HepG2 (cell line): ENCODE results near the gene MAPK12. TPM values are rescaled to one million over a fixed set of nuclear protein-coding genes. Genes with fewer than 3 reads are reported as not detected.

Experiments
- AGO2 ChIP-seq: fragments of 200-400 bp; formaldehyde crosslinking; optimal IDR thresholded peaks from 2 replicates; pipeline ENCODE3; 2017; ENCODE audit warnings: mild to moderate bottlenecking, low read depth, low read length, moderate library complexity
- CCAR2 ChIP-seq: fragments of 200-400 bp; formaldehyde crosslinking; optimal IDR thresholded peaks from 2 replicates; pipeline ENCODE3; 2018; ENCODE audit warnings: low read depth, mild to moderate bottlenecking, low read length, moderate library complexity
- JUND ChIP-seq: sonication (generic); formaldehyde crosslinking; IDR thresholded peaks from 2 replicates; pipeline ENCODE4 v1.8.0; 2022; ENCODE audit warnings: mild to moderate bottlenecking, missing genetic modification reagents
- POLR2A ChIP-seq, 2 experiments: IDR thresholded peaks; 2 replicates each; pipeline ENCODE4 v1.6.1; 2011; ENCODE audit warnings: low read depth in 2 of 2, low read length in 2 of 2, mild to moderate bottlenecking in 1 of 2, moderate library complexity in 1 of 2; ENCODE audit not compliant: insufficient read depth in 1 of 2
- RARA ChIP-seq: IDR thresholded peaks from 2 replicates; pipeline ENCODE4 v1.6.1; 2016; ENCODE audit warnings: missing genetic modification reagents, missing compliant biosample characterization
- SCMH1 ChIP-seq: sonication (generic); formaldehyde crosslinking; IDR thresholded peaks from 2 replicates; pipeline ENCODE4 v1.9.0; 2021; ENCODE audit warnings: missing genetic modification reagents, mild to moderate bottlenecking, borderline replicate concordance
- XRCC5 ChIP-seq: fragments of 200-400 bp; formaldehyde crosslinking; optimal IDR thresholded peaks from 2 replicates; pipeline ENCODE3; 2017; ENCODE audit warnings: mild to moderate bottlenecking, low read length
- ZBTB1 ChIP-seq: sonication (generic); formaldehyde crosslinking; IDR thresholded peaks from 2 replicates; pipeline ENCODE4 v1.4.0; 2020; ENCODE audit warnings: missing genetic modification reagents, borderline replicate concordance
- ZNF136 ChIP-seq: sonication (generic); formaldehyde crosslinking; IDR thresholded peaks from 2 replicates; pipeline ENCODE4 v1.8.1; 2022; ENCODE audit warnings: low read depth, mild to moderate bottlenecking, moderate library complexity, missing genetic modification reagents
- ZNF138 ChIP-seq: sonication (generic); formaldehyde crosslinking; IDR thresholded peaks from 2 replicates; pipeline ENCODE4 v1.5.0; 2020; ENCODE audit warnings: mild to moderate bottlenecking, low read depth, missing genetic modification reagents
- ZNF460 ChIP-seq: sonication (generic); formaldehyde crosslinking; IDR thresholded peaks from 2 replicates; pipeline ENCODE4 v1.5.1; 2020; ENCODE audit warnings: missing genetic modification reagents, mild to moderate bottlenecking, borderline replicate concordance
- ZNF567 ChIP-seq: sonication (generic); formaldehyde crosslinking; IDR thresholded peaks from 2 replicates; pipeline ENCODE4 v1.8.1; 2023; ENCODE audit warnings: mild to moderate bottlenecking, missing genetic modification reagents, borderline replicate concordance
- ZNF777 ChIP-seq: sonication (generic); formaldehyde crosslinking; IDR thresholded peaks from 2 replicates; pipeline ENCODE4 v1.4.0; 2020; ENCODE audit warnings: missing genetic modification reagents
- ZNF878 ChIP-seq: sonication (generic); formaldehyde crosslinking; IDR thresholded peaks from 2 replicates; pipeline ENCODE4 v1.8.1; 2023; ENCODE audit warnings: mild to moderate bottlenecking, missing genetic modification reagents, moderate library complexity
- ZSCAN29 ChIP-seq: sonication (generic); formaldehyde crosslinking; conservative IDR thresholded peaks from 2 replicates; pipeline ENCODE4 v1.4.0; 2020; ENCODE audit warnings: mild to moderate bottlenecking, missing genetic modification reagents
- polyA plus RNA-seq, 8 experiments: library from polyadenylated mRNA; depleted of rRNA in 3 of 8; stranded (reverse) in 7 of 8; unstranded in 1 of 8; fragments of >200 nt; fragmentation: Illumina TruSeq in 4 of 8; extraction: Trizol in 4 of 8; gene quantifications; 2 replicates each; pipeline versions ENCODE4 v1.2.1 to v1.2.3, GENCODE V29; 2011 to 2016; ENCODE audit warnings: low read depth in 4 of 8, missing spikeins in 1 of 8, mixed read lengths in 1 of 8; ENCODE audit not compliant: insufficient read depth in 1 of 8
- total RNA-seq, 5 experiments: library from RNA; depleted of rRNA; stranded (reverse); fragments of >200 nt; fragmentation: Illumina TruSeq; extraction: Trizol; gene quantifications; 2 replicates each; pipeline ENCODE4 v1.2.3, GENCODE V29; 2016; ENCODE audit warnings: low read depth in 1 of 5
- TF ChIP-seq, protein P1 (sequence below): sonication (generic); formaldehyde crosslinking; IDR thresholded peaks from 2 replicates; pipeline ENCODE4 v1.4.0; 2020; ENCODE audit warnings: mild to moderate bottlenecking, low read depth, missing genetic modification reagents
- TF ChIP-seq, protein P2 (sequence below): IDR thresholded peaks from 2 replicates; pipeline ENCODE4 v1.6.1; 2016; ENCODE audit warnings: low read depth, borderline replicate concordance
- TF ChIP-seq, protein P3 (sequence below): sonication (generic); formaldehyde crosslinking; IDR thresholded peaks from 2 replicates; pipeline ENCODE4 v1.5.1; 2020; ENCODE audit warnings: missing genetic modification reagents, mild to moderate bottlenecking, borderline replicate concordance
- TF ChIP-seq, protein P4 (sequence below): IDR thresholded peaks from 2 replicates; pipeline ENCODE4 v1.6.1; 2018; ENCODE audit warnings: missing genetic modification reagents, mild to moderate bottlenecking, missing compliant biosample characterization
- TF ChIP-seq, protein P5 (sequence below): sonication (generic); formaldehyde crosslinking; IDR thresholded peaks from 2 replicates; pipeline ENCODE4 v1.5.1; 2020; ENCODE audit warnings: mild to moderate bottlenecking, missing genetic modification reagents, borderline replicate concordance
- TF ChIP-seq, protein P6 (sequence below): sonication (generic); formaldehyde crosslinking; IDR thresholded peaks from 2 replicates; pipeline ENCODE4 v1.5.0; 2020; ENCODE audit warnings: missing genetic modification reagents

Gene MAPK12
- total and polyA plus RNA-seq, 2 of the 13 experiments (the other 11 are each of a cell fraction or from before 2014, with no cell fraction given) = 22.2 to 23.3 TPM

DNA sequence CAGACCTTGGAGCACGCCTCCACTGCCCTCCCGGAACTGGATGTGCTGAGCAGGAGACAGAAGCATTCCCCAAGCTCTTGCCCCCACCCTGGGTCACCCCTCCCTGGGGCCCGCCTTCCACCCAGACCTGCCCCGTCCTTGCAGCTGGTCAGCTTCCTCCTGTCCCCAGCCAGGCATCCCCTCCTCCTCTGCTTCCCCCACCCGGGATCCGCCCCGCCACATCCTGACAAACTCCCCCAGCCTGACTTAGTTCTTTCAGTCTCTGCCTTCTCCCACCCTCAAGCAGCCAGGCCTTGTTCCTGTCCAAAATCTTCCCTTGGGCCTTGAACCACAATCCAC, 47.1 kb upstream of the MAPK12 start (continued):
- TF ChIP-seq, protein P1, sequence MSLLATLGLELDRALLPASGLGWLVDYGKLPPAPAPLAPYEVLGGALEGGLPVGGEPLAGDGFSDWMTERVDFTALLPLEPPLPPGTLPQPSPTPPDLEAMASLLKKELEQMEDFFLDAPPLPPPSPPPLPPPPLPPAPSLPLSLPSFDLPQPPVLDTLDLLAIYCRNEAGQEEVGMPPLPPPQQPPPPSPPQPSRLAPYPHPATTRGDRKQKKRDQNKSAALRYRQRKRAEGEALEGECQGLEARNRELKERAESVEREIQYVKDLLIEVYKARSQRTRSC = no peak
- TF ChIP-seq, protein P2, sequence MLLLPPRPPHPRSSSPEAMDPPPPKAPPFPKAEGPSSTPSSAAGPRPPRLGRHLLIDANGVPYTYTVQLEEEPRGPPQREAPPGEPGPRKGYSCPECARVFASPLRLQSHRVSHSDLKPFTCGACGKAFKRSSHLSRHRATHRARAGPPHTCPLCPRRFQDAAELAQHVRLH = 0 out of 2 replicates have a peak, but pooled peaks have one; percentile 28
- TF ChIP-seq, protein P3, sequence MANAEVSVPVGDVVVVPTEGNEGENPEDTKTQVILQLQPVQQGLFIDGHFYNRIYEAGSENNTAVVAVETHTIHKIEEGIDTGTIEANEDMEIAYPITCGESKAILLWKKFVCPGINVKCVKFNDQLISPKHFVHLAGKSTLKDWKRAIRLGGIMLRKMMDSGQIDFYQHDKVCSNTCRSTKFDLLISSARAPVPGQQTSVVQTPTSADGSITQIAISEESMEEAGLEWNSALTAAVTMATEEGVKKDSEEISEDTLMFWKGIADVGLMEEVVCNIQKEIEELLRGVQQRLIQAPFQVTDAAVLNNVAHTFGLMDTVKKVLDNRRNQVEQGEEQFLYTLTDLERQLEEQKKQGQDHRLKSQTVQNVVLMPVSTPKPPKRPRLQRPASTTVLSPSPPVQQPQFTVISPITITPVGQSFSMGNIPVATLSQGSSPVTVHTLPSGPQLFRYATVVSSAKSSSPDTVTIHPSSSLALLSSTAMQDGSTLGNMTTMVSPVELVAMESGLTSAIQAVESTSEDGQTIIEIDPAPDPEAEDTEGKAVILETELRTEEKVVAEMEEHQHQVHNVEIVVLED (CRISPR knock-in tag) = no peak
- TF ChIP-seq ZNF138 (CRISPR knock-in tag) (no peak), ZNF878 (CRISPR knock-in tag) (no peak), ZSCAN29 (CRISPR knock-in tag) (no peak), ZNF567 (CRISPR knock-in tag) (no peak), JUND (CRISPR knock-in tag) (no peak), ZNF460 (CRISPR knock-in tag) (no peak), ZBTB1 (no peak), XRCC5 (no peak), SCMH1 (no peak), AGO2 (no peak), POLR2A (IDR thresholded peaks at IDR 0.05; ENCODE audit: insufficient read depth in 1 of 2, low read depth in 2 of 2, low read length in 2 of 2) (0 out of 4 replicates have a peak, but pooled peaks of 1 of the 2 experiments have one; percentile 45), CCAR2 (no peak), ZNF777 (CRISPR knock-in tag) (no peak), RARA (CRISPR knock-in tag) (peak; percentile 26; the same call in 1 of the 2 replicates), ZNF136 (CRISPR knock-in tag) (no peak)
- TF ChIP-seq, protein P4, sequence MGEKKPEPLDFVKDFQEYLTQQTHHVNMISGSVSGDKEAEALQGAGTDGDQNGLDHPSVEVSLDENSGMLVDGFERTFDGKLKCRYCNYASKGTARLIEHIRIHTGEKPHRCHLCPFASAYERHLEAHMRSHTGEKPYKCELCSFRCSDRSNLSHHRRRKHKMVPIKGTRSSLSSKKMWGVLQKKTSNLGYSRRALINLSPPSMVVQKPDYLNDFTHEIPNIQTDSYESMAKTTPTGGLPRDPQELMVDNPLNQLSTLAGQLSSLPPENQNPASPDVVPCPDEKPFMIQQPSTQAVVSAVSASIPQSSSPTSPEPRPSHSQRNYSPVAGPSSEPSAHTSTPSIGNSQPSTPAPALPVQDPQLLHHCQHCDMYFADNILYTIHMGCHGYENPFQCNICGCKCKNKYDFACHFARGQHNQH = no peak
- TF ChIP-seq, protein P5, sequence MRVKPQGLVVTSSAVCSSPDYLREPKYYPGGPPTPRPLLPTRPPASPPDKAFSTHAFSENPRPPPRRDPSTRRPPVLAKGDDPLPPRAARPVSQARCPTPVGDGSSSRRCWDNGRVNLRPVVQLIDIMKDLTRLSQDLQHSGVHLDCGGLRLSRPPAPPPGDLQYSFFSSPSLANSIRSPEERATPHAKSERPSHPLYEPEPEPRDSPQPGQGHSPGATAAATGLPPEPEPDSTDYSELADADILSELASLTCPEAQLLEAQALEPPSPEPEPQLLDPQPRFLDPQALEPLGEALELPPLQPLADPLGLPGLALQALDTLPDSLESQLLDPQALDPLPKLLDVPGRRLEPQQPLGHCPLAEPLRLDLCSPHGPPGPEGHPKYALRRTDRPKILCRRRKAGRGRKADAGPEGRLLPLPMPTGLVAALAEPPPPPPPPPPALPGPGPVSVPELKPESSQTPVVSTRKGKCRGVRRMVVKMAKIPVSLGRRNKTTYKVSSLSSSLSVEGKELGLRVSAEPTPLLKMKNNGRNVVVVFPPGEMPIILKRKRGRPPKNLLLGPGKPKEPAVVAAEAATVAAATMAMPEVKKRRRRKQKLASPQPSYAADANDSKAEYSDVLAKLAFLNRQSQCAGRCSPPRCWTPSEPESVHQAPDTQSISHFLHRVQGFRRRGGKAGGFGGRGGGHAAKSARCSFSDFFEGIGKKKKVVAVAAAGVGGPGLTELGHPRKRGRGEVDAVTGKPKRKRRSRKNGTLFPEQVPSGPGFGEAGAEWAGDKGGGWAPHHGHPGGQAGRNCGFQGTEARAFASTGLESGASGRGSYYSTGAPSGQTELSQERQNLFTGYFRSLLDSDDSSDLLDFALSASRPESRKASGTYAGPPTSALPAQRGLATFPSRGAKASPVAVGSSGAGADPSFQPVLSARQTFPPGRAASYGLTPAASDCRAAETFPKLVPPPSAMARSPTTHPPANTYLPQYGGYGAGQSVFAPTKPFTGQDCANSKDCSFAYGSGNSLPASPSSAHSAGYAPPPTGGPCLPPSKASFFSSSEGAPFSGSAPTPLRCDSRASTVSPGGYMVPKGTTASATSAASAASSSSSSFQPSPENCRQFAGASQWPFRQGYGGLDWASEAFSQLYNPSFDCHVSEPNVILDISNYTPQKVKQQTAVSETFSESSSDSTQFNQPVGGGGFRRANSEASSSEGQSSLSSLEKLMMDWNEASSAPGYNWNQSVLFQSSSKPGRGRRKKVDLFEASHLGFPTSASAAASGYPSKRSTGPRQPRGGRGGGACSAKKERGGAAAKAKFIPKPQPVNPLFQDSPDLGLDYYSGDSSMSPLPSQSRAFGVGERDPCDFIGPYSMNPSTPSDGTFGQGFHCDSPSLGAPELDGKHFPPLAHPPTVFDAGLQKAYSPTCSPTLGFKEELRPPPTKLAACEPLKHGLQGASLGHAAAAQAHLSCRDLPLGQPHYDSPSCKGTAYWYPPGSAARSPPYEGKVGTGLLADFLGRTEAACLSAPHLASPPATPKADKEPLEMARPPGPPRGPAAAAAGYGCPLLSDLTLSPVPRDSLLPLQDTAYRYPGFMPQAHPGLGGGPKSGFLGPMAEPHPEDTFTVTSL = no peak
- TF ChIP-seq, protein P6, sequence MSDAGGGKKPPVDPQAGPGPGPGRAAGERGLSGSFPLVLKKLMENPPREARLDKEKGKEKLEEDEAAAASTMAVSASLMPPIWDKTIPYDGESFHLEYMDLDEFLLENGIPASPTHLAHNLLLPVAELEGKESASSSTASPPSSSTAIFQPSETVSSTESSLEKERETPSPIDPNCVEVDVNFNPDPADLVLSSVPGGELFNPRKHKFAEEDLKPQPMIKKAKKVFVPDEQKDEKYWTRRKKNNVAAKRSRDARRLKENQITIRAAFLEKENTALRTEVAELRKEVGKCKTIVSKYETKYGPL (CRISPR knock-in tag) = no peak
